Thyroid gland (tissue), 4 donors: ENCODE data around the gene RFX1.

Experiments
- CTCF ChIP-seq, 6 experiments: fragments of 200-600 bp in 3 of 6; fragments of 450-650 bp in 3 of 6; sonication (generic) in 3 of 6; IDR thresholded peaks; one replicate each; pipeline ENCODE4 v1.5.1; 2016 to 2019; ENCODE audit warnings: antibody characterized with exemption in 6 of 6, mild to moderate bottlenecking in 2 of 6, inconsistent platforms in 1 of 6, moderate library complexity in 1 of 6
- POLR2A ChIP-seq, 2 donors: fragments of 450-650 bp; IDR thresholded peaks; one replicate each; pipeline ENCODE4 v1.6.1; 2017; ENCODE audit warnings: antibody characterized with exemption in 2 of 2, mild to moderate bottlenecking in 2 of 2, moderate library complexity in 1 of 2

GRCh38 chr19:13996928-13997630 lies 9.0 kb downstream of the RFX1 start:
- no peak for TF ChIP-seq CTCF (IDR thresholded peaks at IDR 0.05)
- no peak for TF ChIP-seq POLR2A (IDR thresholded peaks at IDR 0.05)
